Fibroblast of skin of right biceps (primary cell): ENCODE results near the gene NPFFR1.

Experiments used
- DNase-seq: peaks from one replicate; pipeline ENCODE4 v3.0.0-alpha.2; 2013

The NPFFR1 gene

DNA sequence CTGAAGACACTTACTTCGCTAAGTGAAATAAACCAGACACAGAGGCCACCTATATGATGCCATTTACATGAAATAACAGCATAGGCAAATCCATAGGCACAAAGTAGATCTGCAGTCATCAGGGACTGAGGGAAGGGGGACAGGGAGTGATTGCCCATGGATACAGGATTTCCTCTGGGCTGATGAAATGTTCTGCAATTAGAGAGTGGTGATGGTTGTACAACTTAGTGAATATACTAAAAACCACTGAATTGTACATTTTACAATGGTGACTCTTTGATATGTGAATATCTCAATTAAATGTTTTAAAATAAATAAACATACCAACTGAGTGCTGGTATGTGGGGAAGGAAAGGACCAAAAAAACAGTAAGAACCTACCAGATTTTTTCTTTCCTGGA, 70.9 kb downstream of the NPFFR1 start:
- DNase-seq = peak; percentile 49

- no peak for DNase-seq
Measured at GRCh38 chr10:70212277-70212676, 71.5 kb downstream of the NPFFR1 start.

GRCh38 chr10:70206762-70207161, 77.0 kb downstream of the NPFFR1 start:
- DNase-seq = no peak

DNA sequence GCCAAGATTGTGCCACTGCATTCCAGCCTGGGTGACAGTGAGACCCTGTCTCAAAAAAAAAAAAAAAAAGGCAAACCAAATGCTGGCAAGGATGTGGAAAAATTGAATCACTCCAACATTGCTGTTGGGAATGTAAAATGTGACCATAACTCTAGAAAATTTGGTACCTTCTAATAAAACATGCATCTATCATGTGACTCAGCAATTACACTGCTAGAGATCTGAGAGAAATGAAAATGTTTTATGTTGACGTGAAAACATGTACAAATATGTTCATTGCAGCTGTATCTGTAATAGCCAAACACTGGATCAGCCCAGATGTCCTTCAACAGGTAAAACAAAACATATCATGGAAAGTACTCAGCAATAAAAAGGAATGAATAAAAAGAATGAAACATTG, 82.7 kb downstream of the NPFFR1 start:
- DNase-seq = peak; percentile 28

DNA sequence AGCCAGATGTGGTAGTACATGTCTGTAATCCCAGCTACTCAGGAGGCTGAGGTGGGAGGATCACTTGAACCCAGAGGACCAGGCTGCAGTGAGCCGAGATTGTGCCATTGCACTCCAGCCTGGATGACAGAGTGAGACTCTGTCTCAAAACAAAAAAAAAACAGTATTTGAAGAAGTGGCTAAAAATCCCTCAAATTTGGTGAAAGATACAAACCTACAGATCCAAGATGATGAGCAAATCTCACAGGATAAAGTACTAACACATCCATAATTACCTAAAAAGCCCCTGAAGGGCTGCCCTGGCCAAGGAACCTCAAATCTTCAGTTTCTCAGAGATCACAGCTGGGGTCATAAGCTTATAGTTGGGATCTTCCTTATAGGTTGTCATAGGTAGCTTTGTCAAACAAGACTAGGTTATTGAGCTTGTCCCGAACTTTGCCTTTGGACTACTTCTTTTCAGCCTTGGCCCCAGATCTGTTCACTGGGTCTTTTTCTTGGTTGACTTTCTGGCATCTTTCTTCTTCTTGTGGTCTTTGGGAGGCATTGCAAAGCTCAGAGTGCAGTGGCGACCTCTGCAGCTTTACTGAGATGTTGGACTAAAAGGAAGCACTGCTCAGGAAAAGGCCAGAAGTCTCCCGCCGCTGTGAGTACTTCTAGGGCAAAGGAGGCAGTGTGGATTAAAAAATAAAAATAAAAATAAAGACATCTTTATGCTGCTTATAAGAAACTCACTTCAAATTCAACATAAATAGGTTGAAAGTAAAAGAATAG, 84.9 kb downstream of the NPFFR1 start:
- DNase-seq = no peak
